NCI-H2227 (cell line): Measurements from ENCODE around the gene CLDN6.

Experiments used
- DNase-seq: peaks from one replicate; lab custom pipeline; 2025; ENCODE audit not compliant: unreplicated experiment; lab: John Stamatoyannopoulos, UW

Gene CLDN6

DNA sequence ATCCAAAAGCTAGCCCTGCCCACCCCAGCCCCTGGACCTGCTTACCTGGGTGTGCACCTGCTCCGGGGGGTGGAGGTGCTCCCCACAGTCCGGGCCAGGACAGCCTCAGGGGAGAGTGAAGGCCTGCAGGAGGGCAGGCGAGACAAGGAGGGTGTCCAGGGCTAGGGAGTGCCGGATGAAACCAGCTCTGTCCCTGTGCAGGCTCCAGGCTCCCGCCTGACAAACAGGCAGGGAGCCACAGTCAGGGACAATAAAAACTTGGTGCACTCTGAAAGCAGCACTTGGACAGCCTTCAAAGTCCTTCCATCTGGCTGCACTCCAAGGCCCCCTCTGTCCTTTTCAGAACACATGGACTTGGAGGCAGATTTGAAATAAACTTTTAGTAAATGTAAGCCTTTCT, 44.9 kb downstream of the CLDN6 start:
- DNase-seq: no peak

DNA sequence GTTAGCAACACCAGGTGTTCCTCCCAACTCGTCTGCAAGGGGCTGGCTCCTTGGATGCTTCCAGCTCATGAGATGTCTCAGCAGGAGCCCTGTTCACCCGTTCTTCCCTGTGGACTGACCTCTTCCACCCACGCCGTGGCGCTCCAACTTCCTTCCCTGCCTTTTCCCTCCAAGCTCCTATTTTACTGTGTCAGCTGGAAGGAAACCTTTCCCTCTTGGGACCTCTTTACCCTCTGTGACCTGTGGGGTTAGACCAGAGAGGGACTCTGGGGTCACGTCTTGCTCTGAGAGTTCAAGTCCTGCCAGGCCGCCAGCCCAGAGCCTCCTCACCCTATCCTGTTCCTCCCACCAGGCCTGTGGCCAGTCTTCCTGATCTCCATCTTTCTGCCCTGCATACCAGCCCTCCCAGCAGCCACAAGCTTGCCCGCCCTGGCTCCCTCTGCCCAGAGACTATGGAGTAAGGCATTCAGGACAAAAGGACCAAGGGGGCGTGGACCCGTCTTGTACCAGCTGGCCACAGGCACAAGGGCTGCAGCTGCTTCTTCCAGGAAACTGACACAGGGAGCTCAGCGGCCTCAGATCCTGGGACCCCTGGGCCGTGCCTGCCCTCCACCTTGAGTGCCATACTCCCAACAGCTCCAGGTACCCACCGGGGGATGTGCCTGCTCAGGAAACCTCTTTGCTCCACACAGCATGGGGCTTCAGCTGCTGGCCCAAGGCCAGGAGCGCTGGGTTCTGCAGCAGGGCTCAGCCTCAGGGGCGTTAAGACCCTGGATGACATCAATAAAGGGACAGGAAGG, 45.8 kb downstream of the CLDN6 start:
- DNase-seq: peak; percentile 39

- DNase-seq: no peak
Measured at GRCh38 chr16:2971134-2971984, 46.6 kb downstream of the CLDN6 start.

- DNase-seq: no peak
Measured at GRCh38 chr16:2970563-2970962, 47.4 kb downstream of the CLDN6 start.

DNA sequence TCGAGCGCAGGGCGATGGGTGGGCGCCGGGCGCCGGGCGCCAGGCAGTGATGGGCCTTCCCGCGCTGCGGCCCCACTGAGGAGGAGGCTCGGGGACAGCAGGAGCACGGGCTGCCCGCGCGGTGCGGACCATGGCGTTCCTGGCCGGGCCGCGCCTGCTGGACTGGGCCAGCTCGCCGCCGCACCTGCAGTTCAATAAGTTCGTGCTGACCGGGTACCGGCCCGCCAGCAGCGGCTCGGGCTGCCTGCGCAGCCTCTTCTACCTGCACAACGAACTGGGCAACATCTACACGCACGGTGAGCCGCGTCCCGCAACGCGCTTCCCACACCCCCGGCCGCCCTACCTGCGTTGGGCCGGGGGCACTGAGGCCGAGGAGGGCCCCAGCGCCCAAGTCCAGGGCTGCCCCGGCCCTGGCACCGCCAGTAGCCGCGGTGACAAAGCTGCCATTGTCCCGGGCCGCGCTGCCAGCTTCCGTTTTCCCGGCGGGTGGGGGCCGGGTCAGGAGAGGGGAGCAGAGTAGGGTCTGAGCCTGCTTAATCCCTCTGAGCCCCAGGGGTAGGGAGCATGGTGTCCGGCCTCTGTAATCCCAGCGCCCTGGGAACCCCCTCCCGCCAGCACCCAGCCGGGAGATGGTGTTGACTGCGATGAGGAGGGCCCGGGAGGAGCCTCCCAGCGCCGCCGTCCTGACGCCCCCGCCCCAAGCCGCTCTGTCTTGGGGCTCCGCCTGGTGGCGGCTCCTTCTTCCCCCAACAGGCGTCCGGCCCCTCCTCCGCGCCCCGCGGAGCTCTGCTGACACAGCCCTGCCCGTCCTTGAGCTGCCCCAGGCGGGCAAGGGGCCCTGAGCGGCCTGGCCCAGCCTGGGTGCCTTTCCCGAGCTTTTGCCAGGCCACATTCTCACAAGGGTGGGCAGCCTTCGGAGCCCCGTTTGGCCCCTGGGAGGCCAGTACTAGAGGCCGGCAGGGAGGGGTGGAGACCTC, 48.1 kb downstream of the CLDN6 start:
- DNase-seq: peak; percentile 85

GRCh38 chr16:2968738-2969544, 49.0 kb downstream of the CLDN6 start, which contains the start of gene PAQR4:
PAQR4 (plus strand) TSS chr16:2969348; CDS start chr16:2969675, 327 bp downstream.
- DNase-seq: peak; percentile 97

- no peak for DNase-seq
Measured at GRCh38 chr16:2968368-2968737, 49.6 kb downstream of the CLDN6 start.

DNA sequence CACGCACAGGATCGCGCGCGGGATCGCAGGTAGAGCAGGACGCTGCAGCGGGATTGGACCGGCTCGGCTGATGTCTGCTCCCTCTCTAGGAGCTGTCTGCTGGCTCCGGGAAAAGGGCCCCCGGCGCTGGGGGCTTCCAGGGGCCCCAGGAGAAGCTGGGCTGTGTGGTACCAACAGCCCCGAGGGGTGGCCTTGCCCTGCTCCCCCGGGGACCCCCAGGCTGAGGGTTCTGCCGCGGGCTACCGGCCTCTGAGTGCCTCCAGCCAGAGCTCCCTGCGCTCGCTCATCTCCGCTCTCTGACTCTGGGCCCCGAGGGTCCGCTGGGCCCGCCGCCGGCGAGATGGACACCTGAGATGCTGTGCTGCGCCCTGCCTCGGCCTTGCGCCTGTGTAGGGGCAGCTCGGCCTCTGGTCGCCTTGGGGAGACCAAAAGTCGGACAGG, 50.2 kb downstream of the CLDN6 start:
- DNase-seq: no peak

DNA sequence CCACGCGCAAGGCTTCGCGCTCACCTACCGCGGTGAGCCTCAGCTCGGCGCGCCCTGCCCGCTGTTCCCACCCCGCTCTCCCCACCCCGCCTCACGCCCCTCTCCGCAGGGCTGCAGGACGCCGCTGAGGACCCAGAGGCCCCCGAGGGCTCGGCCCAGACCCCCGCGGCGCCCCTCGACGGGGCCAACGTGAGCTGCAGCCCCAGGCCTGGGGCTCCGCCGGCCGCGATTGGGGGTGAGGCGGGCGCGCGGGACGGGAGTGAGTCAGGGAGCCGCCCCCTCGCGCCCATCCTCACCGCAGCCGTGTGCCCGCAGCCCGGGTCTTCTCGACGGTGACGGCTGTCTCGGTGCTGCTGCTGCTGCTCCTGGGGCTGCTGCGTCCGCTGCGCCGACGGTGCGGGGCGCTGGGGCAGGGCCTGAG, 50.8 kb downstream of the CLDN6 start:
- no peak for DNase-seq

GRCh38 chr16:2966808-2967191, 51.2 kb downstream of the CLDN6 start:
- DNase-seq: no peak

- DNase-seq: no peak
Measured at GRCh38 chr16:2966043-2966807, 51.8 kb downstream of the CLDN6 start.
